Type B pancreatic cell (in vitro differentiated cells): ENCODE results near the gene BNIP1. TPM values are rescaled to one million over a fixed set of nuclear protein-coding genes. Genes with fewer than 3 reads are reported as not detected.

ENCODE experiments used
- DNase-seq: peaks from one replicate; pipeline ENCODE4 v3.0.0; 2021; ENCODE audit warnings: mixed read lengths; ENCODE audit not compliant: unreplicated experiment; ENCODE audit errors: extremely low spot score
- H3K27ac Mint-ChIP-seq: 2 replicates; pipeline ENCODE4 v1.8.0; 2021; ENCODE audit warnings: mild to moderate bottlenecking, mixed read lengths
- H3K27me3 Mint-ChIP-seq: 2 replicates; pipeline ENCODE4 v1.8.0; 2021; ENCODE audit warnings: mixed read lengths
- H3K36me3 Mint-ChIP-seq: 2 replicates; pipeline ENCODE4 v1.8.0; 2021; ENCODE audit warnings: mixed read lengths
- H3K4me1 Mint-ChIP-seq: one replicate; pipeline ENCODE4 v1.8.0; 2021; ENCODE audit warnings: mixed read lengths; ENCODE audit not compliant: unreplicated experiment
- H3K4me3 Mint-ChIP-seq: 2 replicates; pipeline ENCODE4 v1.8.0; 2021; ENCODE audit warnings: mild to moderate bottlenecking, mixed read lengths
- H3K9me3 Mint-ChIP-seq: 2 replicates; pipeline ENCODE4 v1.8.0; 2021; ENCODE audit warnings: mixed read lengths
- CTCF ChIP-seq: fragments of 200-600 bp; sonication (generic); conservative IDR thresholded peaks from 2 replicates; pipeline ENCODE4 v1.5.0; 2021; ENCODE audit warnings: antibody characterized with exemption, mild to moderate bottlenecking
- long read RNA-seq: library from polyadenylated mRNA; unstranded; transcript quantifications from one replicate; pipeline ENCODE4 v2.0.0, GENCODE V29; 2020
- total RNA-seq: library from RNA; stranded (reverse); gene quantifications from 2 replicates; pipeline ENCODE4 v1.2.1, GENCODE V29; 2021; ENCODE audit warnings: low replicate concordance

Gene BNIP1
- total RNA-seq: 7.8 and 9.0 TPM in 2 replicates
- long read RNA-seq, transcript BNIP1-202 (6 exons, 1,184 nt): major isoform, 27 of 34 reads
- long read RNA-seq, partial matches to known transcripts: 1 of 34 reads
- long read RNA-seq, other reads (novel, unspliced or antisense): 4 of 34 reads

GRCh38 chr5:173144200-173145176, at the start of gene BNIP1:
TSS of gene BNIP1 (plus strand) at chr5:173144531. CDS start at chr5:173144546, 15 bp downstream.
- Mint-ChIP-seq H3K36me3 (peaks cover 9% of the 10 kb centered on the region), H3K4me3 (peak within 1 kb of the TSS; percentile 98), H3K27ac (peak within 1 kb of the TSS; percentile 98), H3K27me3 (peaks cover 3% of the 10 kb centered on the region), H3K9me3 (no peaks in the 10 kb centered on the region), H3K4me1 (peaks cover 5% of the 10 kb centered on the region)
- peak; percentile 96 for DNase-seq
- TF ChIP-seq CTCF: peak; percentile 95

- peaks cover 4% of the 10 kb centered on the region for H3K4me1 Mint-ChIP-seq
- TF ChIP-seq CTCF: no peak
- H3K27ac Mint-ChIP-seq: no peak overlapping the region
- no peaks in the 10 kb centered on the region for H3K27me3 Mint-ChIP-seq
- H3K36me3 Mint-ChIP-seq: peaks cover 13% of the 10 kb centered on the region
- peaks cover 5% of the 10 kb centered on the region for H3K9me3 Mint-ChIP-seq
- no peak for DNase-seq
- no peak overlapping the region for H3K4me3 Mint-ChIP-seq
These were observed 45.5 kb upstream of the BNIP1 start for GRCh38 chr5:173098787-173099186.

GRCh38 chr5:173099461-173099860, 44.9 kb upstream of the BNIP1 start:
- no peak for TF ChIP-seq CTCF
- Mint-ChIP-seq H3K36me3 (peaks cover 10% of the 10 kb centered on the region), H3K4me3 (no peak overlapping the region), H3K9me3 (peaks cover 5% of the 10 kb centered on the region), H3K27ac (no peak overlapping the region), H3K4me1 (no peaks in the 10 kb centered on the region), H3K27me3 (no peaks in the 10 kb centered on the region)
- DNase-seq: no peak

- no peaks in the 10 kb centered on the region for H3K4me1 Mint-ChIP-seq
- H3K9me3 Mint-ChIP-seq: peaks cover 5% of the 10 kb centered on the region
- H3K27ac Mint-ChIP-seq: no peak overlapping the region
- no peaks in the 10 kb centered on the region for H3K27me3 Mint-ChIP-seq
- no peak overlapping the region for H3K4me3 Mint-ChIP-seq
- DNase-seq: no peak
- TF ChIP-seq CTCF: no peak
- peaks cover 10% of the 10 kb centered on the region for H3K36me3 Mint-ChIP-seq
These were observed 43.1 kb upstream of the BNIP1 start for GRCh38 chr5:173101245-173101644.

GRCh38 chr5:173103411-173103810, 40.9 kb upstream of the BNIP1 start:
- H3K4me3 Mint-ChIP-seq: no peak overlapping the region
- H3K4me1 Mint-ChIP-seq: no peaks in the 10 kb centered on the region
- no peak for TF ChIP-seq CTCF
- no peak for DNase-seq
- H3K27ac Mint-ChIP-seq: no peak overlapping the region
- H3K9me3 Mint-ChIP-seq: peaks cover 5% of the 10 kb centered on the region
- no peaks in the 10 kb centered on the region for H3K27me3 Mint-ChIP-seq
- H3K36me3 Mint-ChIP-seq: peaks cover 6% of the 10 kb centered on the region
